GM21723 (cell line): ENCODE data around the gene COL6A2.

Source experiments
- ATAC-seq: cut with Tn5 transposase; IDR thresholded peaks from one replicate; pipeline ENCODE4 v1.9.1; 2021; ENCODE audit warnings: mild to moderate bottlenecking, moderate library complexity; ENCODE audit not compliant: unreplicated experiment

The COL6A2 gene

GRCh38 chr21:46153247-46154154 lies 55.6 kb downstream of the COL6A2 start:
- ATAC-seq, result no peak

- no peak for ATAC-seq
Observed at GRCh38 chr21:46154155-46154954, 56.4 kb downstream of the COL6A2 start.

GRCh38 chr21:46154955-46155513 lies 57.1 kb downstream of the COL6A2 start:
- ATAC-seq, result no peak

- no peak for ATAC-seq
Observed at GRCh38 chr21:46155514-46156377, 57.8 kb downstream of the COL6A2 start, which contains the start of gene FTCD. TSS of gene FTCD (minus strand) at chr21:46155579. CDS start at chr21:46155523, 56 bp downstream.

GRCh38 chr21:46156378-46156645 lies 58.4 kb downstream of the COL6A2 start:
- ATAC-seq, result no peak

- ATAC-seq, result no peak
Observed at GRCh38 chr21:46156678-46157077, 58.8 kb downstream of the COL6A2 start.

GRCh38 chr21:46157396-46157986 lies 59.6 kb downstream of the COL6A2 start:
- no peak for ATAC-seq

- no peak for ATAC-seq
Observed at GRCh38 chr21:46157987-46158451, 60.1 kb downstream of the COL6A2 start.

- no peak for ATAC-seq
Observed at GRCh38 chr21:46158666-46159300, 60.9 kb downstream of the COL6A2 start.

- ATAC-seq, result no peak
Observed at GRCh38 chr21:46159390-46159789, 61.5 kb downstream of the COL6A2 start.

- no peak for ATAC-seq
Observed at GRCh38 chr21:46159841-46160656, 62.1 kb downstream of the COL6A2 start.

GRCh38 chr21:46160657-46160906 lies 62.7 kb downstream of the COL6A2 start:
- ATAC-seq, result no peak

GRCh38 chr21:46160907-46161632 lies 63.2 kb downstream of the COL6A2 start:
- ATAC-seq, result no peak

GRCh38 chr21:46161633-46162592 lies 64.0 kb downstream of the COL6A2 start:
- ATAC-seq, result no peak

GRCh38 chr21:46163380-46163779 lies 65.5 kb downstream of the COL6A2 start:
- ATAC-seq, result no peak

- ATAC-seq, result no peak
Observed at GRCh38 chr21:46165098-46165497, 67.2 kb downstream of the COL6A2 start.

GRCh38 chr21:46168238-46168637 lies 70.3 kb downstream of the COL6A2 start:
- ATAC-seq, result no peak
